Measurements from ENCODE around the gene MAD2L1.
"Not testable (repeated sequence)": the region's sequence is repeated elsewhere in the genome, so short reads cannot be mapped to it uniquely, and the experiment has no call there.

The MAD2L1 gene

GRCh38 chr4:120066517-120067340, at the start of gene MAD2L1:
TSS of gene MAD2L1 (minus strand) at chr4:120066848. CDS start at chr4:120066734, 114 bp downstream.
- peak; percentile 98 for DNase-seq (ENCODE audit: low spot score)

GRCh38 chr4:120111745-120112144, 45.1 kb upstream of the MAD2L1 start:
- DNase-seq (ENCODE audit: low spot score), result no peak

- no peak for DNase-seq (ENCODE audit: low spot score)
Observed at GRCh38 chr4:120109406-120109805, 42.8 kb upstream of the MAD2L1 start.

DNA sequence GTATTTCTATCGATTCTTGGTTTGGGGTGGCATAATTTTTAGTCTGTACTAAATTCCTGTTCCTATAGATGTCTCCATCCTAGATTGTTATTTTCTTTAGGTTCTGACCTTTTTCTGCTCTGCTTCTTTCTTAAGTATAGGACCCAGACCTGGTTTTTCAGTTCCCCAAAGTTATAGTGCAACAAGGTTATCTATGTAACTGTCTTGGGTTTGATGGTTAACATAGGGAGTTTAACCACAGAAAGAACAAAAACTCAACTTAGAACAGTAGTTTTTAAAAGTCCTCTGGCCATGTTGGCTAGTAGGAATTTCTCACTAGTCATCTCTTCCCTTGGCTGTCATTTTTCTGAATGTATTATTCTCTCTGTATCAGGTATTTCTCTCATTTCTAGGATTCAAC, 38.8 kb upstream of the MAD2L1 start:
- DNase-seq (ENCODE audit: low spot score), result no peak

- no peak for DNase-seq (ENCODE audit: low spot score)
Observed at GRCh38 chr4:120096508-120097297, 30.1 kb upstream of the MAD2L1 start.

DNA sequence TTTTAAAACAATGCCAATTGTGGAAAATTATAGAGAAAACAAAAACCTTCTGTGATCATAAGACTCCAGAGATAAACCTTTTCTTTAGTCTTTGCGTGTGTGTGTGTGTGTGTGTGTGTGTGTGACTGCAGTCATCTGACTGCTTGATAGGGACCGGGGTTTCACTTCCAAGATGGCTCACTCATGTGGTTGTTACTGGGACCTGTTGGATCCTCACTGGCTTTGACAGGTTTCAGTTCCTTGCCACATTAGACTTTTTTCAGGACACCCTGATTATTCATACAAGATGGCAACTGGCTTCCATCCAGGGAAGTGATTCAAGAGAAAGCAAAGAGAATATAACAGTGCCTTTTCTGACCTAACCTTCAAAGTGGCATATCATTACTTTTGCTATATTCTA, 21.9 kb upstream of the MAD2L1 start:
- no peak for DNase-seq (ENCODE audit: low spot score)

- DNase-seq (ENCODE audit: low spot score), result not testable (repeated sequence)
Observed at GRCh38 chr4:120088066-120088465, 21.4 kb upstream of the MAD2L1 start.

GRCh38 chr4:120085705-120086104, 19.1 kb upstream of the MAD2L1 start:
- DNase-seq (ENCODE audit: low spot score), result no peak

GRCh38 chr4:120084327-120084726, 17.7 kb upstream of the MAD2L1 start:
- DNase-seq (ENCODE audit: low spot score), result no peak

- no peak for DNase-seq (ENCODE audit: low spot score)
Observed at GRCh38 chr4:120083152-120083551, 16.5 kb upstream of the MAD2L1 start.

DNA sequence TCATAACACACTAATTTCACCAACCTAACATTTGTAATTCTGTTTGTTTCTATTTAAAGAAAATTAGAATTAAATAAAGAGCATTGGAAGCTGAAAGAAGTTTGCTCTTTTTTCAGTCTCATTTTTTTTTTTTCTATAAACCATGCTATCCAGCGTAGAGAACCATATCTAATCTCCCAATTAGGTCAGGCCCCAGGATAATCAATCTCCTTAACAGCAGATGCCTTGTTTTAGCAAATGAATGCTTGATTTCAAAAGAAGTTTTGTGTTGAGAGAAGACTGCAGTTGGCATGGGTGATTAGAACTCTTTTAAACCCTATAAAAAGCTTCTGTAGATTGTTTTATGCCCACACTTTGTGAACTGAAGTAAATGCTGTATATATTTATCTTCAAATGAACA, 15.6 kb upstream of the MAD2L1 start:
- DNase-seq (ENCODE audit: low spot score), result no peak

DNA sequence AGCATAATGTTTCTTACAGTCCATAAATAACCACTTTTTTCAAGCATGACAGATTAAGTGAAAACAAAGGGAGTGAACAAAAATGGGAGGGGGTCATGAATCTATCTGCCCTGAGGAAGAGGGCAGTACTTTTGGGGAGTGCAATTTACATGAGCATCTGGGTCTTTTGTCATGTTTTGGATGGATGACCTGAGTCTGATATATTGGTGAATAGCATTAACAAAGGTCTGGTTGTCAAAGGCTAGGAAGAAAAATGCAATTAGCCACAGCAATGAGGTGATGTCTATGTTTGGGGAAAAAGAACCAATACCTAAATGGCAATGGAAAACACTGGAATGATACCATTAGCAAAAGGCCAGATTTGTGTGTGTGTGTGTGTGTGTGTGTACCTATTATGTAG, 15.1 kb upstream of the MAD2L1 start:
- no peak for DNase-seq (ENCODE audit: low spot score)

- DNase-seq (ENCODE audit: low spot score), result no peak
Observed at GRCh38 chr4:120080533-120080932, 13.9 kb upstream of the MAD2L1 start.

- no peak for DNase-seq (ENCODE audit: low spot score)
Observed at GRCh38 chr4:120079839-120080520, 13.3 kb upstream of the MAD2L1 start.

DNA sequence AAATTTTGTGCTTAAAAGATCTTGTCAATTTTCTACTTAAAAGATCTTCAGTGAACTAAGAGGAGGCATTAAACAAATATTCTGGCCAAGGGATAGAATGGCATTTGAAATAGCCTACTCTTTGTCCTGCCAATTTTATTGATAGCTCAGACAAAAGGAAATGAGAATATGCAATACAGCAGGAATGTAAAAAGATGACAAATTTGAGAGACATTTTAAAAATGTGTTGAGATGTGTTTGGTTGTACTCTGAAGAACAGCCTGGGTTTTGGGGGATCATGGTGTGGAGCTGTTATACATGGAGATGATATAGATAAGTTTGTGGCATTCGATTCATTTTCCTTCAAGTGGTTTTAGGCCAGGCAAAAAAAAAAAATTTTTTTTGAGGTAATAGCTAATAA, 11.6 kb upstream of the MAD2L1 start:
- DNase-seq (ENCODE audit: low spot score), result no peak

GRCh38 chr4:120071192-120071795, 4.6 kb upstream of the MAD2L1 start:
- DNase-seq (ENCODE audit: low spot score), result peak; percentile 73

GRCh38 chr4:120070196-120070595, 3.5 kb upstream of the MAD2L1 start:
- DNase-seq (ENCODE audit: low spot score), result no peak

DNA sequence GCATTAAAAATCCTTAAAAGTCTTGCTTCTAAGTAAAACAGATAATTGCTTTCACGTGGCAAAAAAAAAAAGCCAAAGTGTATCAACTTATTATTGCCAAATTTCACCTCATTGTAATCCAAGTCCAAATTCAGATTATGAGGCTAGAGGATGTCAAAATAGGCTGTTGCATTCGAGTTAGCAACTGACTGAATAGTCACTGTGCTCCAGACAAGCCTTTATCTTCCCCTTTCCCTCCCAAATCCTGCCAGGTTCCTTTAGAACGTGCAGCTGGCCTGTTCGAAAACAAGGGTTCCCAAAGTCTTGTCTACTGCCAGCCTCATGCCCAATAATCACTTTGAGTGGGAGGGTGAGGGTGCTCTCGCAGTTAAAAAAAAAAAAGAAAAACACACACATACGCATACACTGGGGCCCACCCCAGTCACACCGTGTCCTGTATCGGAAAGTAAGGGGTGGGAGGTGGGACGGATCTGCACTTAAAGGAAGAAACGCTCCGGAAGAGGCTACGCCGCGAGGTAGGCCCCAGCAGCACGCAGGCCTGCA, 603 bp downstream of the MAD2L1 start:
- no peak for DNase-seq (ENCODE audit: low spot score)

- no peak for DNase-seq (ENCODE audit: low spot score)
Observed at GRCh38 chr4:120064887-120065286, 1.8 kb downstream of the MAD2L1 start.

DNA sequence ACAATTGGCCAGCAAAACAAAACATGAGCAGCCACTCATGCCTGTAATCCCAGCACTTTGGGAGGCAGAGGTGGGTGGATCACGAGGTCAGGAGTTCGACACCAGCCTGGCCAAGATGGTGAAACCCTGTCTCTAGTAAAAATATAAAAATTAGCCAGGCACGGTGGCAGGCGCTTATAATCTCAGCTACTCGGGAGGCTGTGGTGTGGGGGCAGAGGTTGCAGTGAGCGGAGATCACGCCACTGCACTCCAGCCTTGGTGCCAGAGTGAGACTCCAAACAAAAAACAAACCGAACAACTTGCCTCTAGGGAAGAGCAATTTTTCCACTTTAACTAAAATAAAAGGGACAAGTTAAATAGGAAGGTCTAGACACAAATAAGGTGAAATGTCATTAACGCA, 2.9 kb downstream of the MAD2L1 start:
- not testable (repeated sequence) for DNase-seq (ENCODE audit: low spot score)

- DNase-seq (ENCODE audit: low spot score), result no peak
Observed at GRCh38 chr4:120062663-120063195, 3.9 kb downstream of the MAD2L1 start.

- no peak for DNase-seq (ENCODE audit: low spot score)
Observed at GRCh38 chr4:120059036-120059435, 7.6 kb downstream of the MAD2L1 start.
